ENCODE results near the gene LARGE1.

LARGE1 gene

GRCh38 chr22:33314316-33314715, 606.0 kb downstream of the LARGE1 start:
- Histone ChIP-seq H3K9me3 (ENCODE audit: insufficient read depth, low read depth, low read length) (peaks cover 4% of the 10 kb centered on the region; the same call in 1 of the 2 replicates), H3K4me1 (ENCODE audit: insufficient read depth, low read length, poor library complexity, severe bottlenecking) (no peaks in the 10 kb centered on the region), H3K9me2 (replicated peaks; ENCODE audit: low read depth, low read length) (no peaks in the 10 kb centered on the region), H2AFZ (ENCODE audit: low read length) (no peak overlapping the region), H4K20me1 (ENCODE audit: insufficient read depth, low read length, poor library complexity, severe bottlenecking) (no peaks in the 10 kb centered on the region), H3K36me3 (ENCODE audit: insufficient read depth, low read length) (no peaks in the 10 kb centered on the region), H3K4me2 (ENCODE audit: low read depth, low read length, poor library complexity, severe bottlenecking) (no peak overlapping the region), H3K27me3 (ENCODE audit: insufficient read depth, low read length, poor library complexity, severe bottlenecking) (no peaks in the 10 kb centered on the region), H3K79me2 (ENCODE audit: insufficient read depth, low read length) (no peaks in the 10 kb centered on the region), H3K4me3 (ENCODE audit: low read length, poor library complexity, severe bottlenecking) (no peak overlapping the region), H3F3A (ENCODE audit: low read depth) (no peaks in the 10 kb centered on the region), H3K9ac (ENCODE audit: low read depth, low read length, poor library complexity, severe bottlenecking) (no peak overlapping the region)
- TF ChIP-seq EZH2phosphoT487 (IDR thresholded peaks at IDR 0.05; ENCODE audit: borderline replicate concordance) (no peak), CTCF (conservative IDR thresholded peaks at IDR 0.05; ENCODE audit: low read length) (no peak)

GRCh38 chr22:33303099-33303498, 617.2 kb downstream of the LARGE1 start:
- Histone ChIP-seq H3K4me1 (ENCODE audit: insufficient read depth, low read length, poor library complexity, severe bottlenecking) (no peaks in the 10 kb centered on the region), H3K9me2 (replicated peaks; ENCODE audit: low read depth, low read length) (no peaks in the 10 kb centered on the region), H4K20me1 (ENCODE audit: insufficient read depth, low read length, poor library complexity, severe bottlenecking) (no peaks in the 10 kb centered on the region), H3F3A (ENCODE audit: low read depth) (no peaks in the 10 kb centered on the region), H3K27me3 (ENCODE audit: insufficient read depth, low read length, poor library complexity, severe bottlenecking) (no peaks in the 10 kb centered on the region), H3K79me2 (ENCODE audit: insufficient read depth, low read length) (no peaks in the 10 kb centered on the region), H3K9ac (ENCODE audit: low read depth, low read length, poor library complexity, severe bottlenecking) (no peak overlapping the region), H3K9me3 (ENCODE audit: insufficient read depth, low read depth, low read length) (no peaks in the 10 kb centered on the region; the same call in 1 of the 2 replicates), H3K4me2 (ENCODE audit: low read depth, low read length, poor library complexity, severe bottlenecking) (no peak overlapping the region), H3K4me3 (ENCODE audit: low read length, poor library complexity, severe bottlenecking) (no peak overlapping the region), H3K36me3 (ENCODE audit: insufficient read depth, low read length) (no peaks in the 10 kb centered on the region), H2AFZ (ENCODE audit: low read length) (no peak overlapping the region)
- TF ChIP-seq EZH2phosphoT487 (IDR thresholded peaks at IDR 0.05; ENCODE audit: borderline replicate concordance) (no peak), CTCF (conservative IDR thresholded peaks at IDR 0.05; ENCODE audit: low read length) (no peak)

GRCh38 chr22:33302549-33302948, 617.7 kb downstream of the LARGE1 start:
- no peaks in the 10 kb centered on the region for H4K20me1 ChIP-seq (ENCODE audit: insufficient read depth, low read length, poor library complexity, severe bottlenecking)
- H3K27me3 ChIP-seq (ENCODE audit: insufficient read depth, low read length, poor library complexity, severe bottlenecking) = no peaks in the 10 kb centered on the region
- H2AFZ ChIP-seq (ENCODE audit: low read length) = no peak overlapping the region
- H3K36me3 ChIP-seq (ENCODE audit: insufficient read depth, low read length) = no peaks in the 10 kb centered on the region
- no peaks in the 10 kb centered on the region; the same call in 1 of the 2 replicates for H3K9me3 ChIP-seq (ENCODE audit: insufficient read depth, low read depth, low read length)
- no peak overlapping the region for H3K9ac ChIP-seq (ENCODE audit: low read depth, low read length, poor library complexity, severe bottlenecking)
- no peaks in the 10 kb centered on the region for H3K4me1 ChIP-seq (ENCODE audit: insufficient read depth, low read length, poor library complexity, severe bottlenecking)
- H3F3A ChIP-seq (ENCODE audit: low read depth) = no peaks in the 10 kb centered on the region
- TF ChIP-seq EZH2phosphoT487 (IDR thresholded peaks at IDR 0.05; ENCODE audit: borderline replicate concordance) (no peak), CTCF (conservative IDR thresholded peaks at IDR 0.05; ENCODE audit: low read length) (no peak)
- H3K9me2 ChIP-seq (replicated peaks; ENCODE audit: low read depth, low read length) = no peaks in the 10 kb centered on the region
- no peaks in the 10 kb centered on the region for H3K79me2 ChIP-seq (ENCODE audit: insufficient read depth, low read length)
- H3K4me2 ChIP-seq (ENCODE audit: low read depth, low read length, poor library complexity, severe bottlenecking) = no peak overlapping the region
- H3K4me3 ChIP-seq (ENCODE audit: low read length, poor library complexity, severe bottlenecking) = no peak overlapping the region
